LoVo (cell line): Measurements from ENCODE around the gene DAB2IP.
A peak's percentile ranks its signal among the peaks of the same experiment; 100 is the strongest.
"Not testable (repeated sequence)": the region's sequence is repeated elsewhere in the genome, so short reads cannot be mapped to it uniquely, and the experiment has no call there.

Experiments
- DNase-seq: peaks from one replicate; pipeline ENCODE4 v3.0.0-alpha.2; 2016; ENCODE audit warnings: low spot score

The DAB2IP gene

DNA sequence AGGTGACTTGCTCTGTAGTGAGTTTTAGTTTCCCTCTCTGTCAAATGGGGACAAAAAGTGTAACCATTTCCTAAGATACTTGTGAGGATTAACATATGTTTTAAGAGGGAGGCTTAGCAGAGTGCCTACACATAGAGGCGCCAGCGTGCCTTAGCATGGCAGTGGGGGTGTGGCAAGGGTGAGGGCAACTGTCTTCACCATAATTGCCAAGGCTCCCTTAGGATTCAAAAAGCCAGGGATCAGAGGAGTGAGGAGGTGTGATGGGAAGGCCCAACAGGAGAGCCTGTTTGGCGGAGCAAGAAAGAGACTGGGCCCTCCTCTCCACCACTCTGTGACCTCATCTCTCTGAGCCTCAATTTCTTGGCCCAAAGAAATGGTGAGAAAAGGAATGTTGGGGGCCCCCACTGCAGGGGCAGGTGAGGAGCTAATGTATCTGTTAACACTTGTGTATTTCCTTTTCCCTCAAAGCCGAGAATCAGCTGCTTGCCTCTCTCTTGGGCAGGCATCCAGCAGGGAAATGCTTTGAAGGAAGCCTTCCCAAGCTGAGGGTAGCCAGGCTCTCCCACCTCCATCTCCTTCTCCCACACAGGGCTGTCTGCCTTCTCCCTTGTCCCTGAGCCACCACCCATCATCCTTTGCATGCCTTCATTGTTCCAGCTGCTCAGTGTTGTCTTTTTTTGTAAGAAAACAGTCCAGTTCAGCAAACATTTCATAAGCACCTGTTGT, 76.0 kb downstream of the DAB2IP start:
- DNase-seq: no peak

DNA sequence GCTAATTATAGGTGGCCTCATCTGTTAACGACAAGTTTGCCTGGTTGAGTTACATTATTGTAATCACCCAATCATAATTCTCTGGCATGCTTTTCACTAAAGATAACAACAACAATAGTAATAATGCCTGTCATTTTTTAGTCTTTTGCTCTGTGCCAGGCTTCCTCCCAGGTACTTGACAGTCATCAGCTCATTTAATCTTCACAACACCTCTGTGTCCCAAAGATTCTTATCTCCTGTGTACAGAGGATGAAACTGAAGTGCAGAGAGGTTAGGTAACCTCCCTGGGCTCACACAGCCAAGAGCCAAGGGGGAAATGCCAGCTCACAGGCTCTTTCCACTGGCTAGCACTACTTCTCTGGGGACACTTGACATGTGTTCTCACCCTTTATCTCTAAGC, 77.5 kb downstream of the DAB2IP start:
- DNase-seq: no peak

DNA sequence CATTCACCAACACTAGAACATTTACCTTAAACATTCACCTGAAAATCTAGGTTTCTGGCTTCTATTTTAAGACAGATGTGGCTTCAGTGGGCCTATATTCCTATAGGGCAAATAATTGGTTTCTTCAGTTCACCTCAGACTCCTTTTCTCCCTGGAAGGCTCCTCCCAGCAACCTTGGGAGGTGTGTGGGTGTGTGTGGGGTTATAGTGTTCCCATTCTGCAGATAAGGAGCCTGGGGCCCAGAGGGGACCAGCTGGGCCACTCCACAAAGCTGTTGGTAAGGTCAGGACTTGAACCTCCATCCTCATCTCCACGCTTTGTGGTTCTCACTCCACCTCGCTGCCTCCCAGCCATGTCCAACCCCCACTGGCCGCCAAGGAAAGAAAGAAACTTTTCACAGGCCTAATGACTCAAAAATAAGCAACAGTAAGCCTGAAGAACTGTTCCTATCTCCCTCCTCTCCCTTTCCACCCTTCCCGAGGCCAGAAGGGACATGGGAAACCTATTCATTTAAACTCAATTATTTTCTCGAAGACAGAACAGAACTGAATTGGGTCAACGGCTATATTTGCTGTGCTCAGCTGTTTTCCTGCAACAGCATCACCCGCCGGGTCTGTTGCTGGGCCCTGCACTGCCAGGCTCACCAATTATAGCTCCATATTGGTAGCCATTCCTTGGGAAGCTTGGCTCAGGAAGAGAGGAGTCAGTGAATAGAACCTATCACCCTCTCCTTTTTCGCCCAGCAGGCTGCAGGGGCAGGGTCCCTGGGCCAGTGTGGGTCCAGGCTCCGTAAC, 78.5 kb downstream of the DAB2IP start:
- DNase-seq: no peak

DNA sequence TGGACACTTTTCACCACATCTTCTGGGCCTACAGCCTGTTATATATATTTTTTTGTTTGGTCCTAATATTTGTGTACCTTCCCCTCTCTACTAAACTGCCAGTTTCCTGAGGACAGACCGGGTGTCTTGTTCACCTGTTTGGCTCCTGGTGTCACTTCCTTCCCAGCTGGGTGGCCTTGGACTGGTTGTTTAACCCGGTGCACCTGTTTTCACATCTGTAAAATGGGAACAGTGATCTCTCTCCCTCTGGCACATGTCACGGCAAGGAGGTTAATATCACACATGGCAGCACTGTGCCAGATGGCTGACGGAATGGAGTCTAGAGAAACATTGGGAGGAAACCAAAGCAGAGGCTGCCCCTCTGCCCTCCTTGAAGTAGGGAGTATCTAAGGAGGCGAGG, 79.7 kb downstream of the DAB2IP start:
- DNase-seq: no peak

DNA sequence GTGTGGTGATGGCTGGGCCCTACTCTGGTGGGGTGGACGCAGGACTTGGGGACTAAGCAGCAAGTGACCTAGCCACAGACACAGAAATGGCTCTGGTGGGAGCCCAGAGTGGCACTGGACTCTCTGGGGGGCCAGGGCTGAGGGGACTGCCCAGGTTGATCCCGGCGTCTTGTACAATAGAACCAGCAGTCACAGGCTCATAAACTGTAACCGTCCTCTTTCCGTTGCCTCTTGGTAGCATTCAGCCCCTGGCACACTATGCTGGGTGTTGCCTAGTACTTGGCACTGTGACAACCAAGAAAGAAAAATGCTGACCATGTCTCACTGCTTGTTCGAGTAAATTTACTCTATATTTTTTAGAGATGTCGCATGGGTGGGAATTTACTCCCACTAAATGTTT, 80.5 kb downstream of the DAB2IP start:
- no peak for DNase-seq

DNA sequence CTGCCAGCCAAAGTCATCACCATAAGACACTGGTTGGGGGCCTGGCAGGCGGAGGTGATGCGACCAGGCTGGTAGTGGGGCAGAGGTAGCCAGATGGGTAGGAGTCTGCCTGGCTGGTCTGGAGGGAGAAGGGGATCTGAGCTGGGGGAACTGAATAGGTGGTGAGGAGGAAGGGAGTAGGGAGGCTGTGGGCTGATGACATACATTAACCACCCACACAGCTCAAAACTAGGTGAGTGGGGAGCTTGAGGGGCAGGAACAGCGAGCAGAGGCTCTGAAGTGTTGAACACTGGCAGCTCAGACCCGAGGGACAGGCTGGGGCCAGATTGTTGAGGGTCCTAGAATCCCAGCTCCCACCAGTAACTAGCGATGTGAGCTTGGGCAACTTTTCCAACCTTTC, 81.0 kb downstream of the DAB2IP start:
- DNase-seq: no peak

DNA sequence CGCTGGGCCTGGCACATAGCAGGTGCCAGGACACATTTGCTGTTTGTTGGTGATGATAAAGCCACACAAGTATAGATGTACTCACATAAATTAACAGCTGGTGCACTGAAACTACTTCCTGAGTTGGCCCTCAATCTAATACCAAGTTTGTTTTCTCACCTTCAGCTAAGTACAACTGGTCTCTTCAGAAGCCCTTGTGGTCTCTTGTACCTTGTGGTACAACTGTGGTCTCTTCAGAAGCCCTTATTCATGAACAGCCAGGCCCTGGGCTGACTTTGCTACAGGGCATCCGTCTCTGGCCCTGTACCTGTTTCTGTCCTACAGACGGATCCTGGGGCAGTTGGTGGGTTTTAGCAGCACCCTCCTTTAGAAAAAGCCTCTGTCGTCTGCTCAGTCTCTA, 81.5 kb downstream of the DAB2IP start:
- DNase-seq: no peak

DNA sequence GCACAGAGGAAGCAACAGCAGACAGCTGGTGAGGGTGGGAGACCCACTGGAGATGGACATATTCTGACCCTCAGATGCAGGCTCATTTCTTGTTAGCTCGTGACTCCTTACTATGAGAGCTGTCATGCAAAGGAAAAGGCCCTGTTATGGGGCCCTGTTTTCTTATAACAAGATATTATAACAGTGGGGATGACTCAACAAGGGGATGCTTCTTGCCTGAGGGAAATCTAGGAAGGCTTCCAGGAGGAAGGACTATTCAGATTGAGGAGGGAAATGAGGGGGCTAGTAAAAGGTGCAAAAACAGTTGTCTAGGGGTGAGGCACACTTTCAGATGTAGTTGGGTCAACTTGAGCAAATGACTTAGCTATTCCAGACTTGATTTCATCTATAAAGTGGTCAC, 83.0 kb downstream of the DAB2IP start:
- no peak for DNase-seq

DNA sequence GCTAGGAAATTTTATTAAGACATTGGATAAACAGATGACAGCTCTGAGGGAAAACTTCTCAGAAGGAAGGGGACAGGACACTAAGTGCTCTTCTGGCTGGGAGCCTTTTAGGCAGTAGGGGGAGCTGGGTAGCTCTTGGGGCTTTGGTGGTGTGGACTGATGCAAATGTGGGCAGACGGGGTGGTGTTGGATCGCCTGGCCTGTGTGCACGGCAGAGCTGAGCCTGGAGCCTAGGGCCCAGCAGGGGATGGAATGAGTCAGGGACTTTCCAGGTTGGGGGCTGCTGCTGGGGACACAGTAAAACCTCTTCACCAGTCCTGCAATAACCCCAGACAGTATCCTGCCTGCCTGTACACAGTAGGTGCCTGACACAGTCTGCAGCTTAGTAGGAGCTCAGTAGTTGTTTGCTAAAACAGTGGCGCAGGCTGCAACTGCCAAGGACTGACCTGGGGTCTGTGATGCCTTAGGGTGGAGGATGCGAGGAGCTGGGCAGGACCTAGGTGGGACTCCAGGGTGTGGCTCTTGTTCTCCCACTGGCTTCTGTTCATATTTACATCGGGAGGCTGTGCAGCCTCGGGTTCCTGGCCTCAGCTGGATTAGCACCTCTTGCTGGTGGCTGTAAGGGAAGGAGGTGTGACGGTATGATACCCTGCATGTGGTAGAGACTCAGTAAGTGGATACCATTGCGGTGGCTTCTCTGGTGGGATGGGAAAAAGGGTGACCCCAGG, 83.8 kb downstream of the DAB2IP start:
- peak; percentile 20 for DNase-seq

DNA sequence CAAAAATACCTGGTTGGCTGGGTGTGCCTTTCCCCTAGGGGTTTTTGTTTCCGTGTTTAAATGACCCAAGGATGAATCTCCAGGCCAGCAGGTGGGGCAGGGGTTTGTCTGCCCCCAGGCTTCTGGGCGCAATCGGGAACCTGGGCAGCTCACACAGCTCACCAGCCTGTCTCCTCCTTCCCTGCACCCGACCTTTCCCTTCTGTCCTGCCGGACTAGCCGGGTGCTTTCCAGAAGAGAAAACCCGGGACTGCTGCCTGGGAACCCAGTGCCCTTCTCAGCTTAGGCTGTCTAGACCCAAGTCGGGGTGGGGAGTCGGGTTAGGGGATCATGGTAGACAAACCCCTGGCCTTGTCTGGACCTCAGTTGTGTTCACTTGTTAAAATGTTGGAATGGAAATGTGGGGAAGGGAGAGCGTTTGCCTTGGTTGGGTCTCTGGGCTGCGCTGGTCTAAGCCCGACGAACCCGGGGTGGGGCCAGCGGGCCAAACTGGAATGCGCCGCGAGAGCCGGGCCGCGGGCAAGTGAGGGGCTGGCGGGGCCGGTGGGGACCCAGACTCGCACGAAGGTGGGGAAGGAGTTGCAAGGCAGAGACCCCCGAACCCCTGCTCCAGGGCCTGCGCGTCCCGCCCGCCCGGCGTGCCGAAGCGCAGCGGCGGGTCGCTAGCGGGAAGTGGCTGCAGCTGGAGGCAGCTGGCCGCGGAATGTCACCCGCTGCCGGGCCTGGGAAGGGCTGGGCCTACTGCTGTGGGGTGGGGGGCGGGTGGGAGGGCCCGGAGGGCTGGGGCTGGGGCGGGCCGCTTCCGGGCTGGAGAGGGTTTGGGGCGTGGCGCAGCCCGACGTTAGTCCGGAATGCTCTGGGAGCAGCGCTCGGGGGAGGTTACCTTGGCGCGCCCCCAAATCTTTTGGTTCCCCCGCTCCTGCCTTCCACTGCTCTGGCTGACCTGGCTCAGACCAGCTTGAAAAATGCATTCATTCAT, 84.6 kb downstream of the DAB2IP start:
- peak; percentile 70 for DNase-seq

DNA sequence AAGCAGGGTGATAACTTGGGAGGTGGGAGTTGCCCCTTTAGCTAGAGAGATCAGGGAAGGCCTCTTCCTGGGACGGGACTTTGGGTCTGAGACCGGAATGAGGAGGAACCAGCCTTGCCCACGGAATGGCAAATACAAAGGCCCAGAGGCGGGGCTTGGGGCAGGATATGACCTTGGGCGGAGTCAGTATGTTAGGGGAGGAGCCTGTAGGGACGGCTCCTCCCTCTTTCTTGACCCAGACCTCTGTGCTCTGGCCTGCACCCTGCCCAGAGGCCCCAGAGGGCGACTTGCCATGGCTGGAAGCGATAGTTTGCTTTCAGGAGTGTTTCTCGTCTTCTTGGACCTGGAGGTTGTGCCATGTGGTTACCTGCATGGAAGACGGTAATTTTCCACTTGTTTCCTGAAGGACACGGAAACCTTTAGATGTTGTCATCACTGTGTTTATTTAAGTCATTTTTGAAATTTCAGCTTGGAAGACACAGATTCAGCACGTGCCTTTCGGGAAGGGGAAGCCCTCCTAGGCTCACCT, 85.6 kb downstream of the DAB2IP start:
- peak; percentile 75 for DNase-seq

DNA sequence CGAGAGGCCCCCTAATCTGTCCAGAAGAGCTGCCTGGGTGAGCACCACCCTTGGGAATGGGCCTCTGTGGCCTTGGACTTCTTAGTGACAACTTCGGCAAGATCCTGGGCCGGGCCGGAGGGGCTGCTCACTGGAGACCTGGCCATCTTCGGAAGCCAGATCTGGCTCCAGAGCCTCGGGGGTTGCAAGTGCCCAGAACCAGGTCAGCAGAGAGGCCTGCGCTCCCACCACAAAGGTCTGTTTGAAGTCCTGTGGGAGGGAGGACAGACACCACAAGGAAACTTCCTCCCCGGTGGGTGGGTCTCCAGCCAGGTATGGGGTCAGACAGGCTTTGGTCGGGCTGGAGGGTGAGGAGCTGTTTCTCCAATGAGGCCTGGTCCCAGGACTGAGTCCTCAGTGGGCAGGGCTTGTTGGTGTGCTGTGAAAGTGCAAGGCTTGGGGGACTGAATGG, 86.1 kb downstream of the DAB2IP start:
- no peak for DNase-seq

DNA sequence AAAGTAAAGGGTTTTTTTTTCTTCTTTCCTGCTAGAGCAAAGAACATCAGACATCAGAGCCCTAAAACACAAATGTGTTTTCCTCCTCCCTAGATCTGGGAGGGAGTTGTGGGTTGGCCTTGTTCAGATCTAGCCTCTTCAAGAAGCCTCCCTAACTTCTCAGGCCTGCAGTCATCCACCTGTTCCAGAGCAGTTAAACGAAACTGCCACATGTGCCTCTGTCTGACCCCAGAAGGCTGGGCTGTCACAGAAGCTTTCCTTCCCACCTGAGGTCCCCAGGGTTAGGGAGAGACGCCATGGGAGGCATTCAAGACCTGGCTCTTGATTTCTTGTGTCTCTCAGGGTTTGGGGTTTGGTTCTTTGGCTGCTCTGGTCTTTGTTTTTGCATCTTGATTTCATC, 87.0 kb downstream of the DAB2IP start:
- no peak for DNase-seq

DNA sequence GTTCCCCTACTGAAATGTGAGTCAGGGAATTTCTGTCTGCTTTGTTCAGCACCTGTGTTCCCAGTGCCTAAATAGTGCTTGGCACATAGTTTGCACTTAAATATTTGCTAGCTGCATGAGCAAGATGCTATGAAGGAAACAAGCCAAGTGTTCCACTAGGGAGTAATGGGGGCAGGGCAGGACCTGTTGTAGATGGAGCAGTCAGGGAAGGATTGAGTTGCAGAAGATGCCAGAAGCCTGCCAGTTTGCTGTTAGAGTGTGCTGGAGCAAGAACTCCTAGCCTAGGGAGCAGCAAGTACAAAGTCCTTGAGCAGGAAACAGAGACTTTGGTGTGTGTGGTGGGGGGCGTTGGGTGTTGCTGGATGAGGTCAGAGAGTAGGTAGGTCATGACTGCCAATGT, 87.5 kb downstream of the DAB2IP start:
- DNase-seq: no peak

DNA sequence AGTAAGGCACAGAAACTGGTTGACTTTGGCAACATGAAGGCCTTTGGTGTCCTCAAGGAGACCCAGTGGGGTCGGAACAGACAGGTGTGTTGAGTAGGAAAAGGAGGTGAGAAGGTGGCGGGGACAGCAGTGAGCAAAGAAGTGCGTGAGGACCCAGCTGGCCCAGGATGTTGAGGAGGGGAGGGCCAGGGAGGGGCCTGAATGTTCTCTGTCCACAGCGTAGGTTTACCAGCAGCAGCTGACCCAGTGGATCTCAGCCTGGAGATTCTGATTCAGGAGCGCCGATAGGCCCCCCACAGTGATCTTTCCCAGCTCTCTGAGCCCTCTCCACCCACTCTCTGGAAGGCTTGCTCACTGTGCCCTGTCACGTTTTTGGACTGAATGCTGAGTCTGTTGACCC, 88.5 kb downstream of the DAB2IP start:
- DNase-seq: no peak

DNA sequence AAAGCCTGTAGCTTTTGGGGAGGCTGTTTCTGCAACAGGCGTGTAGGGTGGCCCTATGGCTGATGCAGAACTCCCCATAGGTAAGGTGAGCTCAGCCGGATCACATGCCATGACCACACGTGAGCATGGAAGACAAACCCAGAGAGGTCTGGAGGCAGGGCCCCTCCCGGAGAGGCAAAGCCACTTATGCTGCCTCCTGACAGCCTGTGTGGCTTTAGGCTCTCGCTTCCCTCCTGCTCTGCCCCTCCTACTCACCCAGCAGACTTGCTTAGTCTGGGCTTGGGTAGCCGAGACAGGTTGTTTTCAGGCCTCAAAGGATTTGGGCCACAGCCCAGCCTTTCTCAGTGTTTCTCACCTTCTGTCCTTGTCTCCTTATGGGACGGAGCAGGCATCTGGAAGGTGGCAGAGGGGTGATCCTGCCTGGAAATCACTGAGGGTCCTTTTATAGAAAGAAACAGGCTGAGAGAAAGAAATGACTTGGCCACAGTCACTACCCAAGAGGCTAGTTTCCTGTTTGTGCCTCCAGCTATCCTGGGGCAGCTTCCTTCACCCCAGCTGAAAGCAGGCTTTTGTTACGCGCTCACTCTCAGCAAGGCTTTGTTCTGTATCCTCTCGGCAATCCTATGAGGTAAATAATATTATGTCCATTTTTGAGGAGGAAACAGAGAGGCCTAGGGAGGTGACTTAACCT, 89.9 kb downstream of the DAB2IP start:
- no peak for DNase-seq

DNA sequence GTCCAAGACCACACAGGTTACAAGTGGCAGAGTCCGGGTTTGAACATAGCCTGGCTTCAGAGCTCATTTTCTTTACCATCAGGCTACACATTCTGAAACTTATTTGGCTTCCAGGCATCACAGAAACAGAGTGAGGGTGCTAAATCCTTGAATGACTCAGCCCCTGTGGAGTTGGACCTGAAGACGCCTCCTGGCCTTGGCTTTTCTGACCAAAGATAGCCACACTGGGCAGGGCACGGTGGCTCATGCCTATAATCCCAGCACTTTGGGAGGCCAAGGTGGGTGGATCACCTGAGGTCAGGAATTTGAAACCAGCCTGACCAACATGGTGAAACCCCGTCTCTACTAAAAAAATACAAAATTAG, 90.5 kb downstream of the DAB2IP start:
- DNase-seq: not testable (repeated sequence)

DNA sequence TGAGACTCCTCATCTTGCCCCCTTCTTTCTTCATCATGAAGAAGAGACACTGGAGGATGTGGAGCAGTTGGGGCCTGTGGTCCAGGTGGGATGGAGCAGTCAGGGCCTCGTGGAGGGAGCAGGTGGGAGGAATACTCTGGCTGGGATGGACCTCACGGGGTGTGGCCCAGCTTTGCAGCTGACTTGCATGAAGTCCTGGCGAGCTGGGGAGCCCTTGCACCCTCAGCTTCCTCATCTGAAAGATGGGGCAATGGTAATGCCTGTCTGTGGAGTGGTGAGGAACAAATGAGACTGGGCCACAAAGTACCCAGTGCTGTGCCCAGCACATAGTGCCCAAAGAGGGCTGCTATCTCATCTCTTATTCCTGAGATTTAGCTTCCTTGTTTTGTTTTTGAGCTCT, 91.5 kb downstream of the DAB2IP start:
- no peak for DNase-seq

DNA sequence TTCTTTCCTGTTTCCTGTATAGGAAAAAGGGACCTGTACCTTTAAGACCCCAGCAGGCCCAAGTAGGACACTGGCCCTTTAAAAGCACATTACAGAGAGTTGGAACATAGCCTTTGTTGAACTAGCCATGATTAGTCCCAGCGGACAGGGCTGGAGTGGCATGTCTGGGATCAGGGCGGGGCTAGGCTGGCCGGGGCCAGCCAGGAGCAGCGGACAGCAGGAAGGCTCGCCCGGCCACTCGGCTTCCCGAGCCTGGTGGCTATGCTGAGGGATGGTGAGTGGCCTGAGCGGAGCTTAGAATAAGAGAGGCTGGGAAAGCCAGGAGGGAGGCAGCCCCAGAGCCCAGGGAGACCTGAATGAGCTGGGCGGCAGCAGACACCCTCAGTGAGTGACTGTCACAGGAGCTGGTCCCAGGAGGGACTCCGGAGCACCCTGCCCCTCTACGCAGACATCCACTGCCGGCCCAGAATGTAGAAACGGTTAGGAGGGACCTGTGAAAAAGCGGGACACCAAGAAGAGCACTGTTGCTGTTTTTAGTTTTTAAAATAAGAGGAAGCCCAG, 92.1 kb downstream of the DAB2IP start:
- peak; percentile 67 for DNase-seq

DNA sequence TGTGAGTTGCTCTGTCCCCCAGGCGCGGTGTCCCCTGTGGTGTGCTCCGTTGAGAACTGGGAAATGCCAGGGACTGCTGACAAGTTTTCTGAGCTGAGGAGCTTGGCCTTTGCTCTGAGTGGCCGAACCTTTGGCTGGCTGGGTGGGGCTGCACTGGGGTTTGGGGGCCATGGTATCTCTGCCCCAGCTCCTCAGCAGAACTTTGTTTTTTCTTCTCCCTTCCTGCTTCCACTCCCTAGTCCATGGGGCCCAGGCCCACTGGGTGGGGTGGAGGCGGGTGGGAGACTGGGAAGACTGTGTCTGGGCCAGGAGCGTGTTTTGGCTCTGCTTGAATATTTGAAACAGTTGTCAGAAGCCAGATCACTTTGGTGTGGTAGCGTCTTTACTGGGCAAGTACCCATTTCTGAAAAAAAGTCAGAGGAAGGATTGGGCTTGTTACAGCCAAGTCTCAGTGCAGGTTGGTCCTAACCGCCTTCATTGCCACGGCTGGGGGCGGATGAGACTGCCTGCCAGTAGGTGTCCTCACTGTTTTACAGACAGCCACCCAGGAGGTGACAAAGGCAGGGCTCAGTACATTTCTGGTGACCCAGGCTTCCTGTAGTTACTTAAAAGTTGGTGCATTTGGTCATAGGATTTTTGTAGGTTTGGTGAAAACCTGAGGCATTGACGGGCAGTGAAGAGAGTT, 92.7 kb downstream of the DAB2IP start:
- no peak for DNase-seq
